ENCODE results near the gene ALK. TPM values are rescaled to one million over a fixed set of nuclear protein-coding genes. Genes with fewer than 3 reads are reported as not detected.

ALK gene
- total RNA-seq, 1 experiment from 2014 or later: 0.87 TPM

GRCh38 chr2:29146197-29146596 is 775.2 kb downstream of the ALK start:
- ATAC-seq: peak; percentile 85
- POLR2A ChIA-PET (ENCODE audit: unreplicated experiment): interaction anchor here (0.6 kb wide), 1 partner anchor 37 kb away, joined by 3 read pairs; no protein-coding TSS in a partner anchor
- TF ChIP-seq EZH2 (IDR thresholded peaks at IDR 0.05; ENCODE audit: low read length, unreplicated experiment) (no peak), CTCF (conservative IDR thresholded peaks at IDR 0.05; ENCODE audit: low read depth, low read length) (no peak), EZH2phosphoT487 (IDR thresholded peaks at IDR 0.05; ENCODE audit: borderline replicate concordance, low read length) (no peak)

GRCh38 chr2:29143657-29144056 is 777.7 kb downstream of the ALK start:
- POLR2A ChIA-PET (ENCODE audit: unreplicated experiment): no interaction called here
- DNase-seq: no peak
- no peak overlapping the region for H3K27ac ChIP-seq (ENCODE audit: low read length)

More at GRCh38 chr2:29146197-29146596, 775.2 kb downstream of the ALK start:
- Histone ChIP-seq H3K79me2 (ENCODE audit: low read length) (peaks cover 7% of the 10 kb centered on the region), H3K4me3 (ENCODE audit: low read length) (peak overlapping the region; percentile 20), H3K9me2 (replicated peaks; ENCODE audit: low read length) (no peaks in the 10 kb centered on the region), H3K9ac (ENCODE audit: low read length) (no peak overlapping the region), H3K27me3 (ENCODE audit: low read length) (no peaks in the 10 kb centered on the region), H3K27ac (ENCODE audit: low read length) (peak overlapping the region; percentile 50), H2AFZ (ENCODE audit: low read length) (no peak overlapping the region), H3F3A (ENCODE audit: low read length, unreplicated experiment) (no peaks in the 10 kb centered on the region), H4K20me1 (ENCODE audit: low read length) (no peaks in the 10 kb centered on the region), H3K9me3 (ENCODE audit: low read length) (no peaks in the 10 kb centered on the region), H3K4me2 (ENCODE audit: low read length) (peak overlapping the region; percentile 64), H3K4me1 (ENCODE audit: insufficient read depth, low read length) (peaks cover 15% of the 10 kb centered on the region), H3K36me3 (ENCODE audit: low read depth, low read length) (peaks cover 20% of the 10 kb centered on the region)
- peak; percentile 78 for DNase-seq
- CTCF ChIA-PET: interaction anchor here (0.5 kb wide), 1 partner anchor 60 kb away, joined by 4 read pairs; no protein-coding TSS in a partner anchor
- intact Hi-C loops (cut with micrococcal nuclease): no loop called here
- no TSS peak for BruUV-seq (replicated peaks)

More at GRCh38 chr2:29143657-29144056, 777.7 kb downstream of the ALK start:
- Histone ChIP-seq H3F3A (ENCODE audit: low read length, unreplicated experiment) (peaks cover 4% of the 10 kb centered on the region), H3K4me1 (ENCODE audit: insufficient read depth, low read length) (peaks cover 27% of the 10 kb centered on the region), H3K79me2 (ENCODE audit: low read length) (peaks cover 17% of the 10 kb centered on the region), H3K9me2 (replicated peaks; ENCODE audit: low read length) (no peaks in the 10 kb centered on the region), H3K4me3 (ENCODE audit: low read length) (no peak overlapping the region), H3K9ac (ENCODE audit: low read length) (no peak overlapping the region), H3K27me3 (ENCODE audit: low read length) (no peaks in the 10 kb centered on the region), H2AFZ (ENCODE audit: low read length) (no peak overlapping the region), H3K36me3 (ENCODE audit: low read depth, low read length) (peaks cover 21% of the 10 kb centered on the region), H3K4me2 (ENCODE audit: low read length) (no peak overlapping the region), H3K9me3 (ENCODE audit: low read length) (no peaks in the 10 kb centered on the region), H4K20me1 (ENCODE audit: low read length) (no peaks in the 10 kb centered on the region)
- CTCF ChIA-PET: no interaction called here
- intact Hi-C loops (cut with micrococcal nuclease): no loop called here
- TF ChIP-seq CTCF (conservative IDR thresholded peaks at IDR 0.05; ENCODE audit: low read depth, low read length) (no peak), EZH2phosphoT487 (IDR thresholded peaks at IDR 0.05; ENCODE audit: borderline replicate concordance, low read length) (no peak), EZH2 (IDR thresholded peaks at IDR 0.05; ENCODE audit: low read length, unreplicated experiment) (no peak)
- ATAC-seq: no peak
- no TSS peak for BruUV-seq (replicated peaks)

Other genes starting within 250 kb of the ALK start
- 29.9 TPM in 2 replicates for gene YPEL5, start 225.4 kb upstream of the ALK start, total RNA-seq (2014; rRNA removed)